ENCODE results near the gene CASP6.

Gene CASP6

GRCh38 chr4:109702950-109703663, at the start of gene CASP6:
TSS of gene CASP6 (minus strand) at chr4:109703445. CDS start at chr4:109703395, 50 bp downstream.
- DNase-seq (ENCODE audit: low read depth, low spot score), result peak; percentile 49

- DNase-seq (ENCODE audit: low read depth, low spot score), result no peak
Observed at GRCh38 chr4:109752525-109752924, 49.3 kb upstream of the CASP6 start.

- no peak for DNase-seq (ENCODE audit: low read depth, low spot score)
Observed at GRCh38 chr4:109751852-109752251, 48.6 kb upstream of the CASP6 start.

- no peak for DNase-seq (ENCODE audit: low read depth, low spot score)
Observed at GRCh38 chr4:109750652-109751244, 47.5 kb upstream of the CASP6 start.

GRCh38 chr4:109749388-109750082, 46.3 kb upstream of the CASP6 start:
- no peak for DNase-seq (ENCODE audit: low read depth, low spot score)

- DNase-seq (ENCODE audit: low read depth, low spot score), result no peak
Observed at GRCh38 chr4:109748114-109748513, 44.9 kb upstream of the CASP6 start.

GRCh38 chr4:109746728-109747127, 43.5 kb upstream of the CASP6 start:
- no peak for DNase-seq (ENCODE audit: low read depth, low spot score)

- DNase-seq (ENCODE audit: low read depth, low spot score), result no peak
Observed at GRCh38 chr4:109745830-109746229, 42.6 kb upstream of the CASP6 start.

- DNase-seq (ENCODE audit: low read depth, low spot score), result no peak
Observed at GRCh38 chr4:109739547-109739946, 36.3 kb upstream of the CASP6 start.

- no peak for DNase-seq (ENCODE audit: low read depth, low spot score)
Observed at GRCh38 chr4:109738104-109738872, 35.0 kb upstream of the CASP6 start.

GRCh38 chr4:109735566-109736365, 32.5 kb upstream of the CASP6 start:
- no peak for DNase-seq (ENCODE audit: low read depth, low spot score)

- no peak for DNase-seq (ENCODE audit: low read depth, low spot score)
Observed at GRCh38 chr4:109733728-109734127, 30.5 kb upstream of the CASP6 start.

- DNase-seq (ENCODE audit: low read depth, low spot score), result peak; percentile 4
Observed at GRCh38 chr4:109730619-109731545, 27.6 kb upstream of the CASP6 start.

- DNase-seq (ENCODE audit: low read depth, low spot score), result peak; percentile 24
Observed at GRCh38 chr4:109729718-109730618, 26.7 kb upstream of the CASP6 start, which contains the start of gene PLA2G12A. TSS of gene PLA2G12A (minus strand) at chr4:109730070. CDS start at chr4:109729809, 261 bp downstream.

- DNase-seq (ENCODE audit: low read depth, low spot score), result no peak
Observed at GRCh38 chr4:109729117-109729717, 26.0 kb upstream of the CASP6 start.

- DNase-seq (ENCODE audit: low read depth, low spot score), result no peak
Observed at GRCh38 chr4:109728385-109728784, 25.1 kb upstream of the CASP6 start.

GRCh38 chr4:109723110-109723509, 19.9 kb upstream of the CASP6 start:
- no peak for DNase-seq (ENCODE audit: low read depth, low spot score)

- DNase-seq (ENCODE audit: low read depth, low spot score), result no peak
Observed at GRCh38 chr4:109722357-109722756, 19.1 kb upstream of the CASP6 start.
